ENCODE results near the gene NBAS. TPM values are rescaled to one million over a fixed set of nuclear protein-coding genes. Genes with fewer than 3 reads are reported as not detected.

Gene NBAS
- total and polyA plus RNA-seq, 2 of the 13 experiments (the other 11 are each of a cell fraction or from before 2014, with no cell fraction given): 33.6 to 58.7 TPM

GRCh38 chr2:15427987-15428386 is 133.1 kb downstream of the NBAS start:
- TF ChIP-seq RELA (CRISPR knock-in tag; IDR thresholded peaks at IDR 0.05) (no peak), CC2D1A (CRISPR knock-in tag; IDR thresholded peaks at IDR 0.05) (no peak), CENPBD1 (CRISPR knock-in tag; IDR thresholded peaks at IDR 0.05; ENCODE audit: borderline replicate concordance, low read depth) (no peak), ZNF619 (CRISPR knock-in tag; IDR thresholded peaks at IDR 0.05) (no peak), ZNF484 (CRISPR knock-in tag; IDR thresholded peaks at IDR 0.05; ENCODE audit: borderline replicate concordance, low read depth) (no peak), ZNF263 (CRISPR knock-in tag; IDR thresholded peaks at IDR 0.05) (no peak), IRF2 (CRISPR knock-in tag; IDR thresholded peaks at IDR 0.05) (no peak), ZNF563 (CRISPR knock-in tag; IDR thresholded peaks at IDR 0.05) (no peak), ZNF367 (CRISPR knock-in tag; IDR thresholded peaks at IDR 0.05; ENCODE audit: borderline replicate concordance) (no peak), SNAI1 (CRISPR knock-in tag; IDR thresholded peaks at IDR 0.05; ENCODE audit: borderline replicate concordance) (no peak), ARID2 (CRISPR knock-in tag; IDR thresholded peaks at IDR 0.05; ENCODE audit: borderline replicate concordance) (no peak), ZNF543 (CRISPR knock-in tag; IDR thresholded peaks at IDR 0.05) (no peak), RFX1 (IDR thresholded peaks at IDR 0.05) (no peak)
- ChIA-PET CTCF (ENCODE audit: low intra/inter-chr PET ratio, low total read pairs) (no interaction called here), POLR2A (no interaction called here)
- Histone ChIP-seq H3K4me2 (ENCODE audit: low read depth, low read length) (no peak overlapping the region), H3K36me3 (replicated peaks in 1 of 2; ENCODE audit: control insufficient read depth in 1 of 2, insufficient read depth in 2 of 2, low read length in 2 of 2) (peaks cover 0 to 16% of the 10 kb centered on the region in 2 experiments; a peak in 2 of 5 replicates), H3K4me3 (replicated peaks in 1 of 3; ENCODE audit: insufficient read depth in 1 of 3, low read depth in 2 of 3, low read length in 3 of 3) (no peak overlapping the region), H3K79me2 (ENCODE audit: insufficient read depth, low read length) (no peaks in the 10 kb centered on the region), H4K20me1 (ENCODE audit: insufficient read depth, low read length) (no peaks in the 10 kb centered on the region), H3K9me3 (ENCODE audit: low read length) (no peaks in the 10 kb centered on the region), H3K9ac (ENCODE audit: insufficient read depth, low read depth, low read length) (no peak overlapping the region), H2AFZ (ENCODE audit: low read length) (no peak overlapping the region), H3K4me1 (ENCODE audit: insufficient read depth, low read length) (no peaks in the 10 kb centered on the region), H3K27ac (ENCODE audit: extremely low read length, insufficient read depth, low read length) (no peak overlapping the region), H3K27me3 (ENCODE audit: control insufficient read depth in 1 of 2, insufficient read depth in 2 of 2, low read length in 2 of 2) (no peaks in the 10 kb centered on the region)
- DNase-seq (ENCODE audit: low spot score): no peak
- FAIRE-seq: no peak
- no TSS peak for BruUV-seq (replicated peaks)
- no peak for ATAC-seq
- intact Hi-C loops (cut with micrococcal nuclease; ENCODE audit: unreplicated experiment) (no loop called here), in situ Hi-C loops (cut with HindIII; ENCODE audit: extremely low pct_ligation_motif_present, low pct_unique_long_range_greater_than_20kb) (no loop called here)

Measured in HepG2 (cell line).